Measurements from ENCODE around the gene CTIF. TPM values are rescaled to one million over a fixed set of nuclear protein-coding genes. Genes with fewer than 3 reads are reported as not detected.

CTIF gene
- total RNA-seq, 1 donor from 2014 or later: 60.0 TPM

- DNase-seq: no peak
- no peaks in the 10 kb centered on the region for H3K36me3 ChIP-seq
- no peak overlapping the region for H3K27ac ChIP-seq (replicated peaks)
- peaks cover 58% of the 10 kb centered on the region for H3K4me1 ChIP-seq
- H3K9me3 ChIP-seq (replicated peaks): no peaks in the 10 kb centered on the region
- H3K4me3 ChIP-seq: no peak overlapping the region
- intact Hi-C loops (cut with micrococcal nuclease): no loop called here
- no peak for TF ChIP-seq CTCF (IDR thresholded peaks at IDR 0.05; ENCODE audit: borderline replicate concordance)
- H3K27me3 ChIP-seq (ENCODE audit: low read depth): no peaks in the 10 kb centered on the region
Measured at GRCh38 chr18:48658721-48659120, 119.9 kb downstream of the CTIF start.

- intact Hi-C loops (cut with micrococcal nuclease): loop anchor here (5.0 to 10.0 kb wide), 2 partner anchors 55 to 182 kb away; no protein-coding TSS in a partner anchor
Measured at GRCh38 chr18:48659188-48660009, 120.6 kb downstream of the CTIF start.

GRCh38 chr18:48660346-48661228 lies 121.8 kb downstream of the CTIF start:
- H3K27me3 ChIP-seq (ENCODE audit: low read depth): no peaks in the 10 kb centered on the region
- no peak overlapping the region for H3K27ac ChIP-seq (replicated peaks)
- no peak for DNase-seq
- peaks cover 6% of the 10 kb centered on the region for H3K36me3 ChIP-seq
- H3K4me1 ChIP-seq: peaks cover 61% of the 10 kb centered on the region
- no peak overlapping the region for H3K4me3 ChIP-seq
- H3K9me3 ChIP-seq (replicated peaks): peaks cover 3% of the 10 kb centered on the region
- intact Hi-C loops (cut with micrococcal nuclease): loop anchor here (5.0 to 10.0 kb wide), 2 partner anchors 56 to 183 kb away; no protein-coding TSS in a partner anchor
- no peak for TF ChIP-seq CTCF (IDR thresholded peaks at IDR 0.05; ENCODE audit: borderline replicate concordance)

More at GRCh38 chr18:48659188-48660009, 120.6 kb downstream of the CTIF start:
- no peak overlapping the region for H3K4me3 ChIP-seq
- no peaks in the 10 kb centered on the region for H3K36me3 ChIP-seq
- no peak overlapping the region for H3K27ac ChIP-seq (replicated peaks)
- no peaks in the 10 kb centered on the region for H3K27me3 ChIP-seq (ENCODE audit: low read depth)
- H3K9me3 ChIP-seq (replicated peaks): no peaks in the 10 kb centered on the region
- no peak for TF ChIP-seq CTCF (IDR thresholded peaks at IDR 0.05; ENCODE audit: borderline replicate concordance)
- DNase-seq: no peak
- H3K4me1 ChIP-seq: peaks cover 65% of the 10 kb centered on the region

- DNase-seq: no peak
- intact Hi-C loops (cut with micrococcal nuclease): loop anchor here (5.0 to 10.0 kb wide), 2 partner anchors 57 to 184 kb away; no protein-coding TSS in a partner anchor
Measured at GRCh38 chr18:48661421-48661820, 122.6 kb downstream of the CTIF start.

More at GRCh38 chr18:48661421-48661820, 122.6 kb downstream of the CTIF start:
- no peaks in the 10 kb centered on the region for H3K27me3 ChIP-seq (ENCODE audit: low read depth)
- TF ChIP-seq CTCF (IDR thresholded peaks at IDR 0.05; ENCODE audit: borderline replicate concordance): no peak
- no peak overlapping the region for H3K27ac ChIP-seq (replicated peaks)
- H3K9me3 ChIP-seq (replicated peaks): peaks cover 6% of the 10 kb centered on the region
- peaks cover 53% of the 10 kb centered on the region for H3K4me1 ChIP-seq
- H3K4me3 ChIP-seq: no peak overlapping the region
- peaks cover 15% of the 10 kb centered on the region for H3K36me3 ChIP-seq

All from left ventricle myocardium inferior (tissue), 1 donor.